ENCODE measurements around the gene PRICKLE4. TPM values are rescaled to one million over a fixed set of nuclear protein-coding genes. Genes with fewer than 3 reads are reported as not detected.

Gene PRICKLE4
- total RNA-seq, 1 donor from 2014 or later = 3.4 TPM

GRCh38 chr6:41769376-41769775 is 11.2 kb upstream of the PRICKLE4 start:
- H3K9ac ChIP-seq (ENCODE audit: low read length) = no peak overlapping the region
- H3K27me3 ChIP-seq (ENCODE audit: insufficient read depth, low read length) = no peaks in the 10 kb centered on the region
- H3K27me3 Mint-ChIP-seq (ENCODE audit: low read depth, unreplicated experiment) = no peaks in the 10 kb centered on the region
- no peak overlapping the region for H3K4me2 ChIP-seq (ENCODE audit: low read length)
- no peaks in the 10 kb centered on the region for H3K79me2 ChIP-seq (ENCODE audit: insufficient read depth, low read length)
- no peak overlapping the region for H3K4me3 Mint-ChIP-seq (ENCODE audit: unreplicated experiment)
- no peak overlapping the region for H3K27ac Mint-ChIP-seq (ENCODE audit: unreplicated experiment)
- H3K9me3 Mint-ChIP-seq (ENCODE audit: unreplicated experiment) = no peaks in the 10 kb centered on the region
- peaks cover 11% of the 10 kb centered on the region for H3K4me1 Mint-ChIP-seq (ENCODE audit: low read depth, unreplicated experiment)
- FAIRE-seq (no peak), DNase-seq (ENCODE audit: low read depth) (no peak)
- no peaks in the 10 kb centered on the region for H3K36me3 ChIP-seq (ENCODE audit: insufficient read depth, low read length)
- TF ChIP-seq EZH2 (IDR thresholded peaks at IDR 0.05; ENCODE audit: insufficient read depth, low read length) (no peak), CTCF (IDR thresholded peaks at IDR 0.05; ENCODE audit: insufficient read depth, low read depth, low read length) (no peak)
- H3K27ac ChIP-seq (ENCODE audit: low read depth, low read length) = no peak overlapping the region
- H3K9me3 ChIP-seq (ENCODE audit: insufficient read depth, low read depth, low read length) = no peaks in the 10 kb centered on the region
- no peaks in the 10 kb centered on the region for H4K20me1 ChIP-seq (ENCODE audit: insufficient read depth, low read length)
- H3K36me3 Mint-ChIP-seq (ENCODE audit: low read depth, unreplicated experiment) = peaks cover 19% of the 10 kb centered on the region
- no peak overlapping the region for H3K4me3 ChIP-seq (ENCODE audit: insufficient read depth, low read depth, low read length)
- peaks cover 5% of the 10 kb centered on the region for H3K4me1 ChIP-seq (ENCODE audit: insufficient read depth, low read length)
- no peak overlapping the region for H2AFZ ChIP-seq (ENCODE audit: low read depth, low read length)

- Histone ChIP-seq H3K36me3 (ENCODE audit: insufficient read depth, low read length) (peaks cover 2% of the 10 kb centered on the region), H2AFZ (ENCODE audit: low read depth, low read length) (no peak overlapping the region), H3K9ac (ENCODE audit: low read length) (no peak overlapping the region), H4K20me1 (ENCODE audit: insufficient read depth, low read length) (no peaks in the 10 kb centered on the region), H3K4me1 (ENCODE audit: insufficient read depth, low read length) (peaks cover 8% of the 10 kb centered on the region), H3K4me2 (ENCODE audit: low read length) (no peak overlapping the region), H3K27me3 (ENCODE audit: insufficient read depth, low read length) (no peaks in the 10 kb centered on the region), H3K4me3 (ENCODE audit: insufficient read depth, low read depth, low read length) (no peak overlapping the region), H3K27ac (ENCODE audit: low read depth, low read length) (no peak overlapping the region), H3K9me3 (ENCODE audit: insufficient read depth, low read depth, low read length) (no peaks in the 10 kb centered on the region), H3K79me2 (ENCODE audit: insufficient read depth, low read length) (no peaks in the 10 kb centered on the region)
- Mint-ChIP-seq H3K27me3 (ENCODE audit: low read depth, unreplicated experiment) (no peaks in the 10 kb centered on the region), H3K4me1 (ENCODE audit: low read depth, unreplicated experiment) (peaks cover 18% of the 10 kb centered on the region), H3K9me3 (ENCODE audit: unreplicated experiment) (no peaks in the 10 kb centered on the region), H3K4me3 (ENCODE audit: unreplicated experiment) (no peak overlapping the region), H3K36me3 (ENCODE audit: low read depth, unreplicated experiment) (peaks cover 19% of the 10 kb centered on the region), H3K27ac (ENCODE audit: unreplicated experiment) (no peak overlapping the region)
- TF ChIP-seq EZH2 (IDR thresholded peaks at IDR 0.05; ENCODE audit: insufficient read depth, low read length) (no peak), CTCF (IDR thresholded peaks at IDR 0.05; ENCODE audit: insufficient read depth, low read depth, low read length) (no peak)
- DNase-seq (ENCODE audit: low read depth) (no peak), FAIRE-seq (no peak)
Observed at GRCh38 chr6:41770381-41771057, 10.1 kb upstream of the PRICKLE4 start.

Data from astrocyte (in vitro differentiated cells and primary cell).